ENCODE measurements around the gene USP11.

Gene USP11

DNA sequence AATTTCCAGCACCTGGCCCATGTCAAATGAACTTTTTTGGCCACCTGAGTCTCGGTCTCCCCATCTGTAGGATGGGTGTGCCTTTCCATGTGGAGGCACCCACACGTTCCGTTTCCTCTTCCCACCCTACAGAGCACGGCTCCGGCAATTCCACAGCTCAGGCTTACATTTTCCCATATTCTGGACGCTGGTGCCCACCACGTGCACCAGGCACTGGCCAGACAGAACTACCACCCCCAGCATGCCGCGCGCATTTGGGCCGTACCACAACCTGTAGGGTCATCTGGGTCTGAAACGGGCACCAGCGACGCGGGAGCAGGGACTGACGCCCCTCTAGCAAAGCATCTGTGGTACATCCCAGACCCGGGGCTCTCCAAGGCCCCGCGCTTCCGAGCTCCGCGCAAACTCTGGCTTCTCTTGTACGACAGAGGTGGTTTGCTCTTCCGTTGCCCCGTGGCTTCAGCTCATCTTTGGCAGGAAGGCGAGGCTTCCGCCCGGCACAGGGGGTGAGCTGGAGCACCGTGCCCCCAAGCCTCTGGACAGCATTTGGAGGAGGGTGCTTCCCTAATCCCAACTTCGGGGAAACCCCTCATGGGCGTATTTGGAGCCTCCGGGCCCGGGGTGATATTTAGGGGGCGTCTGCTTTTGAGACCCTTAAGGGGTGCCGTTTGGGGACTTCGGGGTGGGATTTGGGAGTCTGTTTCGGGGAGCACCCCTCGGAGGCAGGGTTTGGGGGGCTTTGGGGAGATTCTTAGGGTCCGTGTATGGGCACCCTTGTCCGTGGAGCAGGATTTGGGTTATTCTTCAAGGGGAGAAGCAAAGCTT, 42.2 kb upstream of the USP11 start:
- TF ChIP-seq, protein P1, sequence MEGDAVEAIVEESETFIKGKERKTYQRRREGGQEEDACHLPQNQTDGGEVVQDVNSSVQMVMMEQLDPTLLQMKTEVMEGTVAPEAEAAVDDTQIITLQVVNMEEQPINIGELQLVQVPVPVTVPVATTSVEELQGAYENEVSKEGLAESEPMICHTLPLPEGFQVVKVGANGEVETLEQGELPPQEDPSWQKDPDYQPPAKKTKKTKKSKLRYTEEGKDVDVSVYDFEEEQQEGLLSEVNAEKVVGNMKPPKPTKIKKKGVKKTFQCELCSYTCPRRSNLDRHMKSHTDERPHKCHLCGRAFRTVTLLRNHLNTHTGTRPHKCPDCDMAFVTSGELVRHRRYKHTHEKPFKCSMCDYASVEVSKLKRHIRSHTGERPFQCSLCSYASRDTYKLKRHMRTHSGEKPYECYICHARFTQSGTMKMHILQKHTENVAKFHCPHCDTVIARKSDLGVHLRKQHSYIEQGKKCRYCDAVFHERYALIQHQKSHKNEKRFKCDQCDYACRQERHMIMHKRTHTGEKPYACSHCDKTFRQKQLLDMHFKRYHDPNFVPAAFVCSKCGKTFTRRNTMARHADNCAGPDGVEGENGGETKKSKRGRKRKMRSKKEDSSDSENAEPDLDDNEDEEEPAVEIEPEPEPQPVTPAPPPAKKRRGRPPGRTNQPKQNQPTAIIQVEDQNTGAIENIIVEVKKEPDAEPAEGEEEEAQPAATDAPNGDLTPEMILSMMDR (conservative IDR thresholded peaks at IDR 0.05; ENCODE audit: low read depth): no peak
- peak overlapping the region; percentile 87 for H3K27ac ChIP-seq
- DNase-seq (ENCODE audit: low spot score): peak; percentile 88
- POLR2A ChIA-PET (ENCODE audit: low non-redundant PET): interaction anchor here (1.1 kb wide), 1 partner anchor 46 kb away, joined by 4 read pairs; the partner anchor contains the start of gene NDUFB11
- CTCF ChIA-PET: no interaction called here

DNA sequence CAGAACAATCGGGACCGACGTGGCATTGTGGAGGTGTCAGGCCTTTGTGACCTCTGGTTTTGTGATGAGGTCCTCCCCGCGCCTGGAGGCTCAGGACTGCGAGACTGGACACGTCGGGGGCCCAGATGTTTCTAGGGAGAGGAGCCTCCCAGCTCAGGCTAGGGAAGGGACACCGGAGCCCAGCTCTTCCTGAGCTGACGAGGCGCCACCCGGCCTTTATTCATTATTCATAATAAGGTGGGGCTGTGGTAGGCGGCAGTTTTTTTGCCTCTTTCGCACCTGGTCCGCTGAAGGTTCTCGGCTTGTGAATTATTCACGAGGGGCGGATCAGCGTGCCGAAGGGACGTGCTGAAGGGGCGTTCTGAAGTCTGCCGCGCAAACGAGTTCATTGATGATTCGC, 41.5 kb upstream of the USP11 start:
- ChIA-PET POLR2A (ENCODE audit: low non-redundant PET) (interaction anchor here (1.1 kb wide), 1 partner anchor 47 kb away, joined by 4 read pairs; the partner anchor contains the start of gene NDUFB11), CTCF (no interaction called here)
- peak overlapping the region; percentile 87 for H3K27ac ChIP-seq
- DNase-seq (ENCODE audit: low spot score): peak; percentile 45
- TF ChIP-seq, protein P1 (conservative IDR thresholded peaks at IDR 0.05; ENCODE audit: low read depth): no peak

DNA sequence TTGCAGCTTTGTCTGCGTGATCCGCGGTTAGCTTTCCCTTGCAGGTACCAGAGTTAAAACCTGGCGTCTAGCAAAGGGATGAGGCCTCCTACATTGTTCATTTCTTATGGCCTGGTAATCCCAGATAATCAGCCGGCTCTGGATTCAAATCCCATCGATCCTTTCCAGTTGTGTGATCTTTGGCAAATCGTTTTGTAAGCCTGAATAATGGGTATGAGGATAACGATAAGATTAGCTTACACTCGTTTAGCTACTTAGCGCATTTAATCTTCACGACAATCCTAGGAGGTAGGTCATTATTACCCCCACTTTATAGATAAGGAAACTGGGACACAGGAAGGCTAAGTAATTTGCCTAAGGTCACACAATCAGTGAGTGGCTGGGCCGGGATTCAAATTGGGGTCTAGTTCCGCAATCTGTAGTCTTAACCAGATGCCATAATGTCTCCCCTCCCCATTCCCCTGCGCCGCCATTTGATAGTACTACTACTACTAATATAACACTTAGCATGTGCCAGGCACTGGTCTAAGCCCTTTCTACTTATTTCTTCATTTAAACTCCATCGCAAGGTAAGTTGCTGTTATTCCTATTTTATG, 40.9 kb upstream of the USP11 start:
- TF ChIP-seq, protein P1 (conservative IDR thresholded peaks at IDR 0.05; ENCODE audit: low read depth): no peak
- DNase-seq (ENCODE audit: low spot score): no peak
- H3K27ac ChIP-seq: peak overlapping the region; percentile 87
- ChIA-PET POLR2A (ENCODE audit: low non-redundant PET) (interaction anchor here (1.1 kb wide), 1 partner anchor 48 kb away, joined by 4 read pairs; the partner anchor contains the start of gene NDUFB11), CTCF (interaction anchor here (1.1 kb wide), 1 partner anchor 331 kb away, joined by 4 read pairs; no protein-coding TSS in a partner anchor)

DNA sequence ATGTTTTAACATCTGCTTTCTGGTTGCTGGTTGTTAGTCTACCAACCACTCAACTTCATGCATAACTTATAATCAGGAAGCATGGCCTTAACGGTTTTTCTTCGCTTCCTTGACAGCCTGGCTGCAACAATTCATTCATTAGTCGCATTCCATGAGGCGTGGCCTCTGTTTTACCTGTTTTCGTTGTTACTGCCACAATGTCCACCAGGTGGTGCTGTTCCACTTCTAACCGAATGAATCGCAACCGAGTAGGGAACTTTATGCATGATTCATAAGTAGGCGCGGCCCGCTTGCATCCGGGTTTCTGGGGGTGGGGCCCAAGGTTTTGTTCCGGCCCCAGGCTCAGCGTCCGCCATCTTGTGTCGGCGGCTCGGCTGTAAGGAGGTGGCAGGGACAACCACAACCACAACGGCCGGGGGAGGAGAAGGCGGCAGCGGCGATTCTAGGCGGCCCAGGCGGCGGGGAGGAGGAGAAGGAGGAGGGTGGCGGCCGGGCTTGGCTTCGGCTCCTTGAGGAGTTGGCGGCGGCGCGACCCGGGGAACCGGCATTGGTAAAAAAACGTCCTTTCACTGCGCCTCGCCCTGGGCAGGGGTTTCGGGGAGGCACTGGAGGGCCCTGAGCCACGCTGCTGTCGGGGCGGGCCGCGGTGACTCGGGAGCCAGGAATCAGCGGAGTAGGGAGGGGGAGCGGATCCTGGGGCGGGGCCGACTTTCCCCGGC, 39.2 kb upstream of the USP11 start, which contains the start of gene UBA1:
Gene UBA1 (plus strand): TSS at position 355 of the 719 bp plus-strand sequence. CDS start 4,974 bp downstream, outside the sequence.
- ChIA-PET CTCF (no interaction called here), POLR2A (ENCODE audit: low non-redundant PET) (no interaction called here)
- H3K27ac ChIP-seq: peak within 1 kb of the TSS; percentile 83
- DNase-seq (ENCODE audit: low spot score): peak; percentile 80
- TF ChIP-seq, protein P1 (conservative IDR thresholded peaks at IDR 0.05; ENCODE audit: low read depth): peak; percentile 63

DNA sequence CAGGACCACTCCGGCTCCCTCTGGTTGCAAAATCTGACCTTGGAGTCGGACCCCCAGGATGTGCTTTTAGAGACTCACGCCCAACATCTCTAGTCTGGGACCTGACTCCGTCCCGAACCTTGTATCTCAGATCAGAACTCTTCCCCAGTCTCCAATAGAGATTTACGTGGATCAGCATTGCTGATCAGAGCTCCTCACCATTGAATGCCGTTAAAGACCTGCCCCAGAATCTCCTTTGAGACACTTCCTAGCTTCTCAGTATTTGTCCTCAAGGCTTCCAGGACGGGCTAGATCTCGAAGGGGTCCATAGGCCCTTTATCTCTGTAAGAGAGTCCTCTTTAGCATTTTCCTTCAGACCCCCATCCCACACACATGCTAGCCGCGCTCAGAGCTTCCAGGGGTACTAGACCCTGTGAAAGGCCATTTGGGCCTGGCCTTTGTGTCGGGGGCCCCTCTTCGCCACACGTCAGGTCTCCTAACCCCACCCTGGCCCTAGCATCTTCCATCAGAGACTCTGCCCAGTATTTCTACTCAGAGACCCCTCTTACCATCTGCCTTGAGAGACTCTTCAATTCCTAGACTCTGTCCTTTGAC, 38.5 kb upstream of the USP11 start:
- peak overlapping the region; percentile 83 for H3K27ac ChIP-seq
- ChIA-PET CTCF (no interaction called here), POLR2A (ENCODE audit: low non-redundant PET) (interaction anchor here (0.5 kb wide), 1 partner anchor 64 kb away, joined by 3 read pairs; no protein-coding TSS in a partner anchor)
- TF ChIP-seq, protein P1 (conservative IDR thresholded peaks at IDR 0.05; ENCODE audit: low read depth): no peak
- DNase-seq (ENCODE audit: low spot score): no peak
